ENCODE results near the gene PSKH1.

PSKH1 gene

DNA sequence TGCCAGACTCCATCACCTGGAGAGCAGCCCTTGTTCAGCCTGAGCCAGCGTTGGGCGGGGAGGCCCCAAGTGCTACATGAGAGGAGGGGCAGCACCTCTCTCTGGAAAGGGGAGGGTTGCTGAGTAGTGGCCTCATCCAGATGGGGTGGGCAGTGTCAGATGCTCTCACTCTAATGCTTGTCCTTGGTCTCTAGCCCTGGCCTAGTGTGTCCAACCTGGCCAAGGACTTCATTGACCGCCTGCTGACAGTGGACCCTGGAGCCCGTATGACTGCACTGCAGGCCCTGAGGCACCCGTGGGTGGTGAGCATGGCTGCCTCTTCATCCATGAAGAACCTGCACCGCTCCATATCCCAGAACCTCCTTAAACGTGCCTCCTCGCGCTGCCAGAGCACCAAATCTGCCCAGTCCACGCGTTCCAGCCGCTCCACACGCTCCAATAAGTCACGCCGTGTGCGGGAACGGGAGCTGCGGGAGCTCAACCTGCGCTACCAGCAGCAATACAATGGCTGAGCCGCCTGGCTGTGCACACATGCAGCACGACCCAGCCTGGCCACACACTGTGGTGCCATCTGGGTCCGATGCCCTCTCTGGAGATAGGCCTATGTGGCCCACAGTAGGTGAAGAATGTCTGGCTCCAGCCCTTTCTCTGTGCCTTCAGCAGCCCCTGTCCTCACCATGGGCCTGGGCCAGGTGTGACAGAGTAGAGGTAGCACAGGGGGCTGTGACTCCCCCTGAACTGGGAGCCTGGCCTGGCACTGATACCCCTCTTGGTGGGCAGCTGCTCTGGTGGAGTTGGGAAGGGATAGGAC lies 34.3 kb downstream of the PSKH1 start:
- TF ChIP-seq, protein P1, sequence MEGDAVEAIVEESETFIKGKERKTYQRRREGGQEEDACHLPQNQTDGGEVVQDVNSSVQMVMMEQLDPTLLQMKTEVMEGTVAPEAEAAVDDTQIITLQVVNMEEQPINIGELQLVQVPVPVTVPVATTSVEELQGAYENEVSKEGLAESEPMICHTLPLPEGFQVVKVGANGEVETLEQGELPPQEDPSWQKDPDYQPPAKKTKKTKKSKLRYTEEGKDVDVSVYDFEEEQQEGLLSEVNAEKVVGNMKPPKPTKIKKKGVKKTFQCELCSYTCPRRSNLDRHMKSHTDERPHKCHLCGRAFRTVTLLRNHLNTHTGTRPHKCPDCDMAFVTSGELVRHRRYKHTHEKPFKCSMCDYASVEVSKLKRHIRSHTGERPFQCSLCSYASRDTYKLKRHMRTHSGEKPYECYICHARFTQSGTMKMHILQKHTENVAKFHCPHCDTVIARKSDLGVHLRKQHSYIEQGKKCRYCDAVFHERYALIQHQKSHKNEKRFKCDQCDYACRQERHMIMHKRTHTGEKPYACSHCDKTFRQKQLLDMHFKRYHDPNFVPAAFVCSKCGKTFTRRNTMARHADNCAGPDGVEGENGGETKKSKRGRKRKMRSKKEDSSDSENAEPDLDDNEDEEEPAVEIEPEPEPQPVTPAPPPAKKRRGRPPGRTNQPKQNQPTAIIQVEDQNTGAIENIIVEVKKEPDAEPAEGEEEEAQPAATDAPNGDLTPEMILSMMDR (IDR thresholded peaks at IDR 0.05; ENCODE audit: low read depth, low read length), result no peak
- DNase-seq (ENCODE audit: extremely low read depth, low read depth), result no peak

GRCh38 chr16:67928147-67928546 lies 35.1 kb downstream of the PSKH1 start:
- TF ChIP-seq, protein P1 (IDR thresholded peaks at IDR 0.05; ENCODE audit: low read depth, low read length), result no peak
- DNase-seq (ENCODE audit: extremely low read depth, low read depth), result no peak

GRCh38 chr16:67928561-67929364 lies 35.7 kb downstream of the PSKH1 start:
- TF ChIP-seq, protein P1 (IDR thresholded peaks at IDR 0.05; ENCODE audit: low read depth, low read length), result peak; percentile 88
- DNase-seq (ENCODE audit: extremely low read depth, low read depth), result no peak

DNA sequence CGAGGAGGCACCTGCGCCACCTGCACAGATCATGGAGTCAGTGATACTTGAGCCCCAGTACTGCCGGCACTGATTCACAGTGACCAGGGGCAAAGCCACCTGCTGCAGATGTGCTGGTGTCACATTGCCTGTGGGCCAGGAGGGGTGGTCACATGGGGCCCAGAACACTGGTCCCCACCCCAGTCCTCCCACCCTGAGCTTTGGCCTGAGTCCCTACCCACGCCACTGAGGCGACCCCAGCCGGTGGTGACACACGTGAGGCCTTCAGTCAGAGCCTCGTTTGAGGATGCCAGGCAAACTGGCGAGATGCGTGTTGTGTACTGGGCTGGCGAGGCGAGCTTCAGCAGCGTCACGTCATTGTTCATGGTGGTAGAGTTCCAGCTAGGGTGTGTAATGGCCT lies 37.1 kb downstream of the PSKH1 start:
- no peak for DNase-seq (ENCODE audit: extremely low read depth, low read depth)
- TF ChIP-seq, protein P1 (IDR thresholded peaks at IDR 0.05; ENCODE audit: low read depth, low read length), result no peak

GRCh38 chr16:67930678-67931211 lies 37.7 kb downstream of the PSKH1 start:
- no peak for DNase-seq (ENCODE audit: extremely low read depth, low read depth)
- TF ChIP-seq, protein P1 (IDR thresholded peaks at IDR 0.05; ENCODE audit: low read depth, low read length), result no peak

DNA sequence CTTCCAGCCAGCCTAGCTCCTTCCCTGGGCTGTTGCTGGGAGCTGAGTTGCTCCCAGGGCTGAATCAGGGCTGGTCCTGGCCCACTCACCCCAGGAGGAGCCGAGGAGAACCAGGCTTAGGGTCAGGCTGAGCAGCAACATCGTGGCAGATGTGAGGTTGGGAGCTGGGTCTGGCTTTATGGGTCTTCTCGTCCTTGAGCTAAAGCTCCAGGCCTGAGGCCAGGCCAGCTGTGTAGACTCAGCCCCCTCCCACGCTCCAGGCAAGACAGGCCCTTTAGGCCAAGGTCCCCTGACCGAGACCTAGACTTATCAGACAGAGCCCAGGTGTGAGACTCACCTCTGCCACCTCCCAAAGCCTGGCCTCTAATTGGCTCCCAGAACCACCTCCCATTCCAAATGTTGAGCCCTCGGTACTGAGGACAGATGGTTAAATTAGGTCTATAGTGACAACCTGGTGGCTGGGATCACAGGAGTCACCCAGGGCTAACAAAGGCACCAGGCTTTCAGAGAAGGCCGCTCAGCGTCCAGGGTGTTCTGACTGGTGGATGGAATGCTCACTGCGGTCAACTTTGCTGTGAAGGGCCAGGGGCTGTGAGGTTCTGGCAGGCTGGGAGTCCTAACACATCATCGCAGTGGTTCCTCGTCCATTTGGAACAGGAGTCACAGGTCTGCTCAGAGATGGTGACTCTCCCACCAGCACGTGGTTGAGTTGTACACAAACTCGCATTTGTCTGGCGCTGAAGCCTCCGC lies 38.8 kb downstream of the PSKH1 start, which contains the start of gene CTRL:
Gene CTRL, minus strand, starts transcription at position 151 of the 750 bp plus-strand sequence. Its CDS starts 10 bp downstream, at position 141.
- TF ChIP-seq, protein P1 (IDR thresholded peaks at IDR 0.05; ENCODE audit: low read depth, low read length), result no peak; the same call in 1 of the 2 replicates
- DNase-seq (ENCODE audit: extremely low read depth, low read depth), result no peak

Data from AG09319 (cell line).